HEK293 (cell line): ENCODE measurements around the gene CECR2.

Experiments
- CTCF ChIA-PET: fragments of 350-600 bp; formaldehyde crosslinking; extraction: SDS; loops from one replicate; lab custom pipeline; 2021; ENCODE audit warnings: antibody characterized with exemption; lab: Yijun Ruan, JAX
- POLR2A ChIA-PET: fragments of 300-600 bp; formaldehyde crosslinking; extraction: SDS; loops from one replicate; lab custom pipeline; 2020; ENCODE audit warnings: antibody characterized with exemption, inconsistent platforms; lab: Yijun Ruan, JAX
- H3K27ac ChIP-seq: fragments of 200-500 bp; sonication (Bioruptor generic); 2 replicates; pipeline ENCODE4 v1.5.1; 2014; ENCODE audit warnings: low read depth, low read length, control low read depth, inconsistent platforms; ENCODE audit errors: extremely low read depth
- H3K36me3 ChIP-seq, 2 experiments: fragments of 200-500 bp in 1 of 2; sonication (Bioruptor generic) in 1 of 2; 1 replicate in 1 of 2; 2 replicates in 1 of 2; pipeline ENCODE4 v1.5.1; 2014 to 2017; ENCODE audit warnings: inconsistent platforms in 2 of 2, low read length in 2 of 2; ENCODE audit not compliant: control insufficient read depth in 2 of 2, insufficient read depth in 1 of 2
- H3K4me1 ChIP-seq: fragments of 200-500 bp; sonication (Bioruptor generic); 2 replicates; pipeline ENCODE4 v1.5.1; 2014; ENCODE audit warnings: mild to moderate bottlenecking, low read length, inconsistent platforms; ENCODE audit not compliant: control insufficient read depth, insufficient read depth
- H3K4me3 ChIP-seq: 2 replicates; pipeline ENCODE4 v1.5.1; 2011; ENCODE audit warnings: low read depth, mild to moderate bottlenecking, control low read depth, low read length, moderate library complexity
- H3K9me3 ChIP-seq: fragments of 200-500 bp; sonication (Bioruptor generic); 2 replicates; pipeline ENCODE4 v1.5.1; 2014; ENCODE audit warnings: low read depth, low read length, inconsistent platforms; ENCODE audit not compliant: control insufficient read depth, insufficient read depth
- BCL11B ChIP-seq: fragments of 450-650 bp; formaldehyde crosslinking; IDR thresholded peaks from 2 replicates; pipeline ENCODE4 v1.5.1; 2016; ENCODE audit warnings: low read depth, missing biosample characterization, missing genetic modification characterization
- EGR2 ChIP-seq: fragments of 450-650 bp; formaldehyde crosslinking; IDR thresholded peaks from 2 replicates; pipeline ENCODE4 v1.5.1; 2016; ENCODE audit warnings: low read depth, missing biosample characterization, missing genetic modification characterization
- KLF16 ChIP-seq: fragments of 450-650 bp; formaldehyde crosslinking; IDR thresholded peaks from 2 replicates; pipeline ENCODE4 v1.5.1; 2017; ENCODE audit warnings: missing biosample characterization, missing genetic modification characterization
- REPIN1 ChIP-seq: fragments of 450-650 bp; formaldehyde crosslinking; IDR thresholded peaks from 2 replicates; pipeline ENCODE4 v1.5.1; 2017; ENCODE audit warnings: missing biosample characterization, missing genetic modification characterization, low read depth
- TRIM28 ChIP-seq: IDR thresholded peaks from 2 replicates; pipeline ENCODE4 v1.6.1; 2011; ENCODE audit warnings: low read length, control low read depth, borderline replicate concordance
- ZBTB8A ChIP-seq: fragments of 450-650 bp; formaldehyde crosslinking; IDR thresholded peaks from 2 replicates; pipeline ENCODE4 v1.5.1; 2016; ENCODE audit warnings: missing biosample characterization, missing genetic modification characterization
- ZNF10 ChIP-seq: fragments of 450-650 bp; formaldehyde crosslinking; IDR thresholded peaks from 2 replicates; pipeline ENCODE4 v1.5.1; 2017; ENCODE audit warnings: missing biosample characterization, missing genetic modification characterization
- ZNF121 ChIP-seq: fragments of 450-650 bp; formaldehyde crosslinking; IDR thresholded peaks from 2 replicates; pipeline ENCODE4 v1.5.1; 2016; ENCODE audit warnings: missing biosample characterization, missing genetic modification characterization
- ZNF138 ChIP-seq: fragments of 450-650 bp; formaldehyde crosslinking; IDR thresholded peaks from 2 replicates; pipeline ENCODE4 v1.5.1; 2016; ENCODE audit warnings: missing biosample characterization, missing genetic modification characterization, borderline replicate concordance
- ZNF140 ChIP-seq: fragments of 450-650 bp; formaldehyde crosslinking; IDR thresholded peaks from 2 replicates; pipeline ENCODE4 v1.5.1; 2016; ENCODE audit warnings: missing biosample characterization, missing genetic modification characterization
- ZNF146 ChIP-seq: fragments of 450-650 bp; formaldehyde crosslinking; IDR thresholded peaks from 2 replicates; pipeline ENCODE4 v1.5.1; 2016; ENCODE audit warnings: missing biosample characterization, missing genetic modification characterization
- ZNF174 ChIP-seq: fragments of 450-650 bp; formaldehyde crosslinking; IDR thresholded peaks from 2 replicates; pipeline ENCODE4 v1.5.0; 2017; ENCODE audit warnings: missing biosample characterization, mild to moderate bottlenecking, missing genetic modification characterization
- ZNF214 ChIP-seq: fragments of 450-650 bp; formaldehyde crosslinking; IDR thresholded peaks from 2 replicates; pipeline ENCODE4 v1.5.1; 2017; ENCODE audit warnings: missing biosample characterization, mild to moderate bottlenecking, missing genetic modification characterization, borderline replicate concordance
- ZNF335 ChIP-seq: fragments of 450-650 bp; formaldehyde crosslinking; conservative IDR thresholded peaks from 2 replicates; pipeline ENCODE4 v1.5.1; 2016; ENCODE audit warnings: missing biosample characterization, missing genetic modification characterization
- ZNF391 ChIP-seq: fragments of 450-650 bp; formaldehyde crosslinking; IDR thresholded peaks from 2 replicates; pipeline ENCODE4 v1.5.1; 2016; ENCODE audit warnings: low read depth, missing biosample characterization, missing genetic modification characterization, borderline replicate concordance
- ZNF404 ChIP-seq: fragments of 450-650 bp; formaldehyde crosslinking; IDR thresholded peaks from 2 replicates; pipeline ENCODE4 v1.5.1; 2017; ENCODE audit warnings: missing biosample characterization, missing genetic modification characterization
- ZNF423 ChIP-seq: fragments of 450-650 bp; formaldehyde crosslinking; IDR thresholded peaks from 2 replicates; pipeline ENCODE4 v1.5.1; 2016; ENCODE audit warnings: missing biosample characterization, missing genetic modification characterization
- ZNF473 ChIP-seq: fragments of 450-650 bp; formaldehyde crosslinking; IDR thresholded peaks from 2 replicates; pipeline ENCODE4 v1.5.1; 2017; ENCODE audit warnings: missing biosample characterization, missing genetic modification characterization
- ZNF596 ChIP-seq: fragments of 450-650 bp; IDR thresholded peaks from 2 replicates; pipeline ENCODE4 v1.5.0; 2018; ENCODE audit warnings: missing biosample characterization, mild to moderate bottlenecking, missing genetic modification characterization, moderate library complexity
- ZNF707 ChIP-seq: fragments of 450-650 bp; formaldehyde crosslinking; IDR thresholded peaks from 2 replicates; pipeline ENCODE4 v1.5.1; 2016; ENCODE audit warnings: missing biosample characterization, missing genetic modification characterization
- ZNF747 ChIP-seq: fragments of 450-650 bp; formaldehyde crosslinking; IDR thresholded peaks from 2 replicates; pipeline ENCODE4 v1.5.1; 2016; ENCODE audit warnings: missing biosample characterization, missing genetic modification characterization
- ZNF776 ChIP-seq: fragments of 450-650 bp; formaldehyde crosslinking; IDR thresholded peaks from 2 replicates; pipeline ENCODE4 v1.5.0; 2017; ENCODE audit warnings: missing biosample characterization, missing genetic modification characterization, borderline replicate concordance
- ZNF777 ChIP-seq: fragments of 450-650 bp; formaldehyde crosslinking; IDR thresholded peaks from 2 replicates; pipeline ENCODE4 v1.5.1; 2017; ENCODE audit warnings: missing biosample characterization, missing genetic modification characterization, borderline replicate concordance
- ZNF785 ChIP-seq: fragments of 450-650 bp; formaldehyde crosslinking; IDR thresholded peaks from 2 replicates; pipeline ENCODE4 v1.5.1; 2016; ENCODE audit warnings: missing biosample characterization, missing genetic modification characterization
- ZNF791 ChIP-seq: fragments of 450-650 bp; formaldehyde crosslinking; IDR thresholded peaks from 2 replicates; pipeline ENCODE4 v1.5.1; 2016; ENCODE audit warnings: missing biosample characterization, missing genetic modification characterization
- ZNF792 ChIP-seq: fragments of 450-650 bp; formaldehyde crosslinking; IDR thresholded peaks from 2 replicates; pipeline ENCODE4 v1.5.1; 2016; ENCODE audit warnings: missing biosample characterization, missing genetic modification characterization

The CECR2 gene

GRCh38 chr22:17589810-17590375, 220.6 kb downstream of the CECR2 start:
- TF ChIP-seq ZNF776 (tag by site-specific recombination) (no peak), ZNF146 (tag by site-specific recombination) (no peak), ZNF174 (tag by site-specific recombination) (no peak), ZNF10 (no peak), REPIN1 (tag by site-specific recombination) (no peak), ZNF404 (tag by site-specific recombination) (no peak), TRIM28 (no peak), ZNF140 (tag by site-specific recombination) (no peak), ZNF785 (tag by site-specific recombination) (no peak), ZNF335 (tag by site-specific recombination) (no peak), ZNF791 (tag by site-specific recombination) (no peak), ZNF121 (tag by site-specific recombination) (no peak), ZNF473 (tag by site-specific recombination) (no peak), ZNF777 (tag by site-specific recombination) (no peak), ZBTB8A (tag by site-specific recombination) (no peak)
- Histone ChIP-seq H3K9me3 (no peaks in the 10 kb centered on the region), H3K4me1 (no peaks in the 10 kb centered on the region), H3K27ac (0 out of 2 replicates have a peak overlapping the region, but pooled peaks have one; percentile 12), H3K4me3 (no peak overlapping the region), H3K36me3 (peaks cover 16 to 54% of the 10 kb centered on the region in 2 experiments; a peak in 2 of 3 replicates)
- POLR2A ChIA-PET = interaction anchor here (1.2 kb wide), 1 partner anchor 11 kb away, joined by 3 read pairs; no protein-coding TSS in a partner anchor
- CTCF ChIA-PET = interaction anchor here (0.6 kb wide), 1 partner anchor 7 kb away, joined by 4 read pairs; no protein-coding TSS in a partner anchor

DNA sequence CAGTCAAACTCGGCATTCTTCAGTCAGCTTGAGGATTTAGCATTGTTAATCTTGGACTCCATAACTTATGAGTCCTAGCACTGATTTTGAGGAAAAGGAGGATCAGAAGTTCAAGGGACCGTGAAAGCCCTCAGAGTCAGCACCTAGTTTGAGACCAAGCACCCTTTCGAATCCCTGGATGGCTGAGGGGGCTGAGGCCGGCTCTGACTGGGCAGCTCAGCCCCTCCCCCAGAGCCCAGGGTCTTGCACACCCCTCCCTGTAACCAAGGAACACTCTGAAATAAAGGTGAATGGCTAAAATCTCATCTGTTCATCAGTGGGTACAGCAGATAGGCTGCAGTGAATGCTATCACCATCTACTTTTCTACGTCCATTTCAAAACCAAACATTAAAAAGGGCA, 221.3 kb downstream of the CECR2 start:
- CTCF ChIA-PET = interaction anchor here (1.2 kb wide), 1 partner anchor 32 kb away, joined by 5 read pairs; no protein-coding TSS in a partner anchor
- Histone ChIP-seq H3K4me1 (no peaks in the 10 kb centered on the region), H3K4me3 (no peak overlapping the region), H3K27ac (0 out of 2 replicates have a peak overlapping the region, but pooled peaks have one; percentile 12), H3K36me3 (peaks cover 21 to 61% of the 10 kb centered on the region in 2 experiments; a peak in 2 of 3 replicates), H3K9me3 (no peaks in the 10 kb centered on the region)
- POLR2A ChIA-PET = no interaction called here
- no peak for TF ChIP-seq ZNF138 (tag by site-specific recombination)
- TF ChIP-seq ZNF596 (tag by site-specific recombination) = no peak
- no peak for TF ChIP-seq KLF16 (tag by site-specific recombination)
- no peak for TF ChIP-seq ZNF792 (tag by site-specific recombination)
- TF ChIP-seq ZNF214 (tag by site-specific recombination) = no peak
- no peak for TF ChIP-seq ZNF423 (tag by site-specific recombination)
- no peak for TF ChIP-seq ZNF707 (tag by site-specific recombination)
- TF ChIP-seq BCL11B (tag by site-specific recombination) = no peak
- no peak for TF ChIP-seq EGR2 (tag by site-specific recombination)
- no peak for TF ChIP-seq ZNF391
- TF ChIP-seq ZNF747 = no peak
- TF ChIP-seq ZNF146 (tag by site-specific recombination) = no peak
